GM21447 (cell line): ENCODE measurements around the gene SLC16A12.
"Not testable (repeated sequence)": the region's sequence is repeated elsewhere in the genome, so short reads cannot be mapped to it uniquely, and the experiment has no call there.

Experiments
- ATAC-seq: cut with Tn5 transposase; IDR thresholded peaks from one replicate; pipeline ENCODE4 v1.9.1; 2021; ENCODE audit not compliant: unreplicated experiment

Gene SLC16A12

GRCh38 chr10:89549510-89549909 is 14.1 kb upstream of the SLC16A12 start:
- ATAC-seq, result no peak

DNA sequence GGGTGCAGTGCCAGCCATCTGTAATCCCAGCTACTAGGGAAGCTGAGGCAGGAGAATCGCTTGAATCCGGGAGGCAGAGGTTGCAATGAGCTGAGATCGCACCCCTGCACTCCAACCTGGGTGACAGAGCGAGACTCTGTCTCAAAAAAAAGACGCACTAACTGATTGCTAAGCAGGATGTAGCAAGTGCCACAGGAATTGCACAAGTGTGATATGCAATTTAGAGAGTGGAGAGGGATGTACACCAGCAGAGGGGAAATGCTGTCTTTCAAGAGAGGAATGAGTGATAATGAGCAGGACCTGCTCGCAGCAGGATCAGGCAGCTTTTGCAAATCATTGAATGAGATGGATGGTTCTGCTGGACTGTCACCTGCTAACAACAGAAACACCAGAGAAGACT is 13.3 kb upstream of the SLC16A12 start:
- no peak for ATAC-seq

DNA sequence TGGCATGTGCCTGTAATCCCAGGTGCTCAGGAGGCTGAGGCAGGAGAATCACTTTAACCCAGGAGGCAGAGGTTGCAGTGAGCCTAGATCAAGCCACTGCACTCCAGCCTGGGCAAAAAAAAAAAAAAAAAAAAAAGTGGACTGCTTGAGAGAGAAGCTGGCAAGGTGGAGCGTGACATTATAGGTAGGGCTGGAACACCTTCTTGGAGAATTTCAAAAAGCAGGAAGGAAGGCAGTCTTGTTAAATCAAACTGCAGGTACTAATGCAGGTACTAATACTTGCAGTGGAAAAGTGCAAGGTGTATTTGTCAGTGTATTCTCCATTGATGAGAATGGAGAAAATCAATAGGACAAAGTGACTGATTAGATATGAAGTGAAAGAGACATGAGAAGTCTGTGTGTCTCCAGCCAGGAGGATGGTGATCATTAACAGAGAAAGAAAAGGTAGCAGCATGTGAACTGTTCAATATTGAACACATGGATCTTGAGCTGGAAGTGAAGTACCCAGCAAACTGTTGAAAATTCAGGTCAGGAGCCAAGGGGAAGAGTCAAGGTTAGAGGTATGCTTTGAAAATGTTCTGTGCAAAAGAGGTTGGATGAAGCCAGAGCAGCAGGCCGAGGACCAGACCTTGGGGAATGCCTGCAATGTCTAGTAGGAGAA is 12.6 kb upstream of the SLC16A12 start:
- no peak for ATAC-seq

DNA sequence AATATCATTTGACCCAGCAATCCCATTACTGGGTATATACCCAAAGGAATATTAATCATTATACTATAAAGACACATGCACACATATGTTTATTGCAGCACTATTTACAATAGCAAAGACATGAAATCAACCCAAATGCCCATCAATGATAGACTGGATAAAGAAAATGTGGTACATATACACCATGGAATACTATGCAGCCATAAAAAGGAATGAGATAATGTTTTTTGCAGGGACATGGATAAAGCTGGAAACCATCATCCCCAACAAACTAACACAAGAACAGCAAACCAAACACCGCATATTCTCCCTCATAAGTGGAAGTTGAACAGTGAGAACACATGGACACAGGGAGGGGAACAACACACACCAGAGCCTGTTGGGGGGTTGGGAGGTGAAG is 11.3 kb upstream of the SLC16A12 start:
- not testable (repeated sequence) for ATAC-seq

DNA sequence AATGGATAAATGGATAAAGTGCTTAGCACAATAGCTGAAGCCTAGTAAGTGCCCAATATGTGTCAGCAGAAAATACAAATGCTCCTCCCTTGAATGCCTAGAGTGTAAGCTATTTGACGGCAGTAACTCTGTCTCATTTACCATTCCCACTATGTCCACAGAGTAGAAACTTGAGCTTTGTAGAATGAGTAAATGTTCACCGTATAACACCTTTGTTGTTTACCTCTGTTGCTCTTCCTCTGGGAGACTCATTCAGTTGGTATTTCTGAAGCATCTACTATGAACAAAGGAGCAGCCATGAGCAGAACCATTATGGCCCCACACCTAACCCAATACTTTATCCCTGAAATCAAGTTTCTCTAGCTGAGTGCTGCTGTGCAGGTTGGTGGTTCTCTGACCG is 8.4 kb upstream of the SLC16A12 start:
- no peak for ATAC-seq

DNA sequence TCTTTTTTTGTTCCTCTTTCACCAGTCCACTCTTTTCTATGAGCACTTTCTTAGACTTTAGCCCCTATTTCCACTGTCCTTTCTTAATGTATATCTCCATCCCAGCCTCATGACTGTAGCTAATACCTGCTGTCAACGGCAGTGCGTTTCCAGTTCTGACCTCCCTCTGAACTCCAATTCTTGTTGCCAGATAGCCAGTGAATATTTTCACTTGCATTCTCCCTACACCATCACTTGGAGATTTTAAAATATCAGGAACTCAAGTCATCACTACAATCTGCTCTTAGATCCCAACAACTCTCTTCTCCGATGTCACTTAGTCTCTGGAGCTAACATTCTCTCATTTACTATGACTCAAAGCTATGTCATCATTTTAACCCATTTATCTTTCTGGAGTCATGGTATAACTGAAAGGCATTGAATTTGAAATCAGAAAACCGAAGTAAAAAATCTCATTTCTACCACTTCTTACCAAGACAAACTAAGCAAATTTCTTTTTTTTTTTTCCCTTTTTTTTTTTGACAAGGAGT is 5.1 kb upstream of the SLC16A12 start:
- ATAC-seq, result no peak

DNA sequence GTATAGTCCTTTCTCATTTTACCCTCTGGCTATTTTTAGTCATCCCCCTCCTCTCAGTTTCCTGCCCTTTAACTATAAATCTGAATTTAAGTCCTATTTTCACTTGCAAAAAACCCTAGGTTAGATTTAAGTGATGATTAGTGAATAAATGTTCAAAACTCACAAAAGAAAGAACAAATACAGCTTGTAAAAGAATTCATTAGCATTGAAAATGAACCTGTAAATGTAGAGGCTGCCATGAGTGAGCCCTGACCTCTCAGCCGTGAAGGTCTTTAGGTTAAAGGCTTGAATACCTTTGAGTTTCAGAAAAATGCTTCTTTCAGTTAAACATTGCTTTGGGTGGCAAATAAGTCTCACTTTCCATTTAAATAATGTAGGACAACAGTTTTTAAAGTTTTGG is 2.0 kb upstream of the SLC16A12 start:
- no peak for ATAC-seq

- ATAC-seq, result no peak
These were observed 590 bp upstream of the SLC16A12 start for GRCh38 chr10:89536013-89536354.

GRCh38 chr10:89534826-89535166 is 598 bp downstream of the SLC16A12 start:
- no peak for ATAC-seq

GRCh38 chr10:89532476-89532875 is 2.9 kb downstream of the SLC16A12 start:
- no peak for ATAC-seq

GRCh38 chr10:89531359-89531758 is 4.0 kb downstream of the SLC16A12 start:
- no peak for ATAC-seq

- not testable (repeated sequence) for ATAC-seq
These were observed 5.7 kb downstream of the SLC16A12 start for GRCh38 chr10:89529711-89530110.

DNA sequence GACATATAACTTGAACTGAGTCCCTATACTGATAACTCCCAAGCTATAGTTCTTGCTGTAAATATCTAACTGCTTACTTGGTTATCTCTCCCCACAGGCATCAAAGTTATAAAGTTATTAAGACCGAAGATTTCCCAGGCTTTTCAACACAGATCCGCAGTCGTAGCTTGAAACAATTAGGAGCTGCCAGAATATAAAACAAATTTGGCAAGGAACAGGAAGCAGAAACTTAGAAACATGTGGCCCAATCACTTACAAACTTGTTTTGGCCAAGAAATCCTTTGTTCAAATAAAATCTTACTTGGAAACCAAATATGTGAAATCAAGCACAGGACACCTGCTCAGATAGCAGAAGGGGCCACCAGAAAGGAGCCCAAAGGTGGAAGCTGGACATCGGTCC is 9.0 kb downstream of the SLC16A12 start:
- ATAC-seq, result no peak

DNA sequence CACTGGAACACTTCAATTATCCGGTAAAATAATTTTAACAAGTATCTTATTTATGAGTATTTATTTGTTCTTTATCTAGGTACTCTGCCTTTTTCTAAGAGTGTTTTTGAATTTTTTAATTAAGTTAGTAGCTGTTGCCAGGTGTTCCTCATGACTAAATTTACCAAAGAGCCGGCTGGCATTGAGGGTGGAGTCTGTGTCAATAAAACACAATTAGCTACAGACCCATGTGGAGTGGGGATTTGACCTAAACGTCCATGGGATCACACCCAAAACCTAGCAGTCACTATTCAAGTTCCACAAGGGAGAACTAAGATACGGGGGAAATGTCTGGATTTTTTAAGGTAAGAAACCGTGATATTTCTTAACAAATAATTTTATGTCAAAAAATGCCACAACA is 9.8 kb downstream of the SLC16A12 start:
- no peak for ATAC-seq

DNA sequence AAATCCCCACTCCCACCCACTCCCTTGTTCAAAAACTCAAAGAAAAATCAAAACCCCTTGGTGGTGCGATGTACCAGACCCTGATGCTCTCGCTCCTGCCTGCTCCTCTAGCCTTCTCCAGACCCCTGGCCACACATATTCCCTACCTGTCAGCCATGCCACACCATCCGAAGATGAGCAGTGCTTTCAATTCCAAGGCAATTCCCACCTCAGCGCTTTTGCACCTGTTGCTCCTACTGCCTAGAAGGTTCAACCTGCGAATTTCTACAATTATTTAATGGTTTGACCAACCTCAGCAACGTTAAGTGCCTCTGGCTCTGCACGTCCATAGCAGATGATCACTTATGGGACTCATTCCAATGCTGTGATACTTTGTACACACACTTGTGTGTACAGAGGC is 11.1 kb downstream of the SLC16A12 start:
- no peak for ATAC-seq

DNA sequence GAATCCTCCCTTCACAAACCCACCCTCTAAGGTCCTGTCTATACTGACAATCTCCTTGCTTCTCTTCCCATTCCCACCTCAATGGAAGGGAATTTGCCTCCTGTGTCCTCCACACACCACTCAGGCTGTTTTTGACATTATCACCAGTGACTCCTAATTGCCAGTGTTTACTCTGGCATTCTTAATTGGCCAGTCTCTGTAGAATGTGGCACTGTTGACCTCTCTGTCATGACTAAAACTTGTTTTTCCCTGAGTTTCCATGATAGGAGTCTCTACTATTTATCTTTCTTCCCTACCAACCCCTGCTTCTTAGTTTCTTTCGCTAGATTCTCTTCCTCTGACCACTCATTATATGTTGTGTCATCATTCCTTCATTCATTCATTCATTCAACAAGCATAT is 12.1 kb downstream of the SLC16A12 start:
- no peak for ATAC-seq

GRCh38 chr10:89522463-89522862 is 12.9 kb downstream of the SLC16A12 start:
- ATAC-seq, result no peak

DNA sequence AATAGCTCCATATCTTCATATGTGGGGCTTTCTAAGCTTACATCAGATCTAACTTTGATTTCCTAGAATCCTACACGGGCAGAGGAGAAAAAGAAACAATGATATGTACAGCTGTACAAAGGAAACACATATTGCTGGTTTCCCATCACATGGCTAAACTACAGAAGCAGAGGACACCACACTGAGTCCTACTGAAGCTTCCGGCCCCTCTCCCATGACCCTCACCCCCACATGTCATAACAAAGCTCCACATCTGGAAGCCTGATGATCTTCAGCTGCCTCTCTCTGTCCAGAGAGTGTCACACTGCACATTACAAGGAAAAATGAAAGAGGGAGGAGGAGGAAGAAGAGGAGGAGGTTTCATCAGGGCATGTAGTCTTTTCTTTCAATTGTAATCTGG is 14.0 kb downstream of the SLC16A12 start:
- no peak for ATAC-seq

GRCh38 chr10:89520706-89521105 is 14.7 kb downstream of the SLC16A12 start:
- ATAC-seq, result no peak

DNA sequence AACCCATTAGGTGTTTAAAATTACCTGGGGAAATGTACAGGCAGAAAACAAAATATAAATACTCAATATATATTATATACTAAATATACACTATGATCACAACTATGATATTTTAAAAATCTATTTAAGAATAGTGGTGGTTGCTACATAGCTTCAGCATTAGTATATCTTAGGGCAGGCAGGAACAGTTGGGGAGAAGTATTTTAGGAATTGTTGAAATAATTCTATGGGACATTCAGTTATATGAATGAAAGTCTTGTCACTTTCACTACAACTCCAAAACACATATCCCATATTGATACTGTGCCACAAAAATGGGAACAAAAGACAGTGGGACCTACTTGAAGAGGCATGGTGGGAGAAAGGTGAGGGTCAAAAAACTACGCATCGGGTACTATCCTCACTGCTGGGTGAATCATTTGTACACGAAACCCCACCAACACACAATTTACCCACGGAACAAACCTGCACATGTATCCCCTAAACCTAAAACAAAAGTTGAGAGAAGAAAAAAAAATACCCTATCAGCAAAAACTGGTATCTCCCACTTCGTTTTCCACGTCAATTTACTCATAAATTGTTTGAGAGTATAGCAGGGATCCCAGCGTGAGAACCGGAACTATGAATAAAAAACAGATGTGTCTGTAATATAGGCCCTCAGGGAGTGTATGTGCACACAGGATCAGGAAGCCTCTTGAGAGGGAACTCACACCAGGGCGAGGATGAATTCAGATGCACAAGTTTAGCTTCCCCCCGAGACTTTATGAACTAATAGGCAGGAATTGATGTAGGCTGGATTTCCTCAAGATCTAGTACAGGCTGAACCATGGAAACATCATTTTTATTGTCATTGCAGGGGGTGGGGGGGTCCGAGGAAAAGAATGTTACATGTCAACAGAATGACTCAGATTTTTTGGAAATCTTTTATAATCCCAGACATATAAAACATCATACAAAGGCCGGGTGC is 16.2 kb downstream of the SLC16A12 start:
- ATAC-seq, result no peak

DNA sequence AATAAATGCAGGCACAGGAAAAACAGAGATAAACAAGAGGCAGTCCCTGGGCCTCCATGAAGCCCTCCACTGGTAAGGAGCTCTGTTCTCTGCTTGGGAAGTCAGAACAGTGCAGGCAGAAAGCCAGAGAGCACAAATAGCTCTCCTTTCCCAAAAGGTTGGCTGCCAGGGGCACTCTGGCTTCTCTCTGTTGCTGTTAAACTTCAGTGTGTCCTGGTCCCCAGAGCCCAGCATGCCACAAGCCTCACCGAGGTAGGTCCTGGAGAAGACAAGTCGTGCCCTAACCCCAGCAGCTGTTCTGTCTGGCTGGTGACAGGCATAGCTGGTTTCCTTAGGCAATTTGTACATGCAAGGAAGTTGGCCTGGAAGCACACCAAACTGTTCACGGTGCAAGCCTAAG is 17.3 kb downstream of the SLC16A12 start:
- ATAC-seq, result no peak

- ATAC-seq, result no peak
These were observed 19.1 kb downstream of the SLC16A12 start for GRCh38 chr10:89516149-89516832.
